ENCODE results near the gene SCFD2. TPM values are rescaled to one million over a fixed set of nuclear protein-coding genes. Genes with fewer than 3 reads are reported as not detected.

The SCFD2 gene
- total RNA-seq, 1 experiment from 2014 or later: 12.4 TPM

DNA sequence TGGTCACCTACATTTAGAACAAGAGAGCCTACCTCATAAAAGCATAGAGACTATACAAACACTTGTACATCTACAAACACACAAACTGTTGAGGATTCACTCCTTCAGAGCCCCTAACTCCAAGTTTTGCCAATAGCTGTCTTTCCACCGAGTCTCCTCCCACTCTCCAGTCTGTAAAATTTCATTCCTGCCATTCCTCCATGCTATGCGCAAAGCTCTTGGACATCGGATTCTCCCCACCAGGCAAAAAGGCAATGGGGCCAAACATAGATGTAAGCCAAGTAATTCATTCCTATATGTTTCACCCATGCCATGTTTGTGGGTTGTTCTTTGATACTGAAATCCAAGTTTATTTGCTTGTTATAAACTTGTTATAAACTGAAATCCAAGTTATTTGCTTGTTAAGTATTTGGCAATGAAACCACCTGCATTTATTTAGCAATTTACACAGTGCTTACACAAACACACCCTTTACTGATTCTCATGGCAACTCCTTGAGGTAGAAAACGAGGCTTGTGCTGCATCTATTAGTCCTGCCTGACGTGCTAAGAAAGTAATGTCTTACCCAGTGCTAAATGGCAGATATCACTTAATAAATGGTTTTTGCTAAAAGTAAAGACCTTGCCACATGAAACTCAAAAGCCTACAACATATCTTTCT lies 91.1 kb downstream of the SCFD2 start (continued):
- TF ChIP-seq, protein P1, sequence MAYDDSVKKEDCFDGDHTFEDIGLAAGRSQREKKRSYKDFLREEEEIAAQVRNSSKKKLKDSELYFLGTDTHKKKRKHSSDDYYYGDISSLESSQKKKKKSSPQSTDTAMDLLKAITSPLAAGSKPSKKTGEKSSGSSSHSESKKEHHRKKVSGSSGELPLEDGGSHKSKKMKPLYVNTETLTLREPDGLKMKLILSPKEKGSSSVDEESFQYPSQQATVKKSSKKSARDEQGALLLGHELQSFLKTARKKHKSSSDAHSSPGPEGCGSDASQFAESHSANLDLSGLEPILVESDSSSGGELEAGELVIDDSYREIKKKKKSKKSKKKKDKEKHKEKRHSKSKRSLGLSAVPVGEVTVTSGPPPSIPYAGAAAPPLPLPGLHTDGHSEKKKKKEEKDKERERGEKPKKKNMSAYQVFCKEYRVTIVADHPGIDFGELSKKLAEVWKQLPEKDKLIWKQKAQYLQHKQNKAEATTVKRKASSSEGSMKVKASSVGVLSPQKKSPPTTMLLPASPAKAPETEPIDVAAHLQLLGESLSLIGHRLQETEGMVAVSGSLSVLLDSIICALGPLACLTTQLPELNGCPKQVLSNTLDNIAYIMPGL (CRISPR knock-in tag; IDR thresholded peaks at IDR 0.05): no peak
- TF ChIP-seq SMAD3 (CRISPR knock-in tag; IDR thresholded peaks at IDR 0.05; ENCODE audit: borderline replicate concordance) (no peak), PRRX2 (CRISPR knock-in tag; IDR thresholded peaks at IDR 0.05) (no peak), ELF4 (CRISPR knock-in tag; IDR thresholded peaks at IDR 0.05; ENCODE audit: low read depth) (no peak), E2F5 (CRISPR knock-in tag; IDR thresholded peaks at IDR 0.05) (no peak)
- TF ChIP-seq, protein P2, sequence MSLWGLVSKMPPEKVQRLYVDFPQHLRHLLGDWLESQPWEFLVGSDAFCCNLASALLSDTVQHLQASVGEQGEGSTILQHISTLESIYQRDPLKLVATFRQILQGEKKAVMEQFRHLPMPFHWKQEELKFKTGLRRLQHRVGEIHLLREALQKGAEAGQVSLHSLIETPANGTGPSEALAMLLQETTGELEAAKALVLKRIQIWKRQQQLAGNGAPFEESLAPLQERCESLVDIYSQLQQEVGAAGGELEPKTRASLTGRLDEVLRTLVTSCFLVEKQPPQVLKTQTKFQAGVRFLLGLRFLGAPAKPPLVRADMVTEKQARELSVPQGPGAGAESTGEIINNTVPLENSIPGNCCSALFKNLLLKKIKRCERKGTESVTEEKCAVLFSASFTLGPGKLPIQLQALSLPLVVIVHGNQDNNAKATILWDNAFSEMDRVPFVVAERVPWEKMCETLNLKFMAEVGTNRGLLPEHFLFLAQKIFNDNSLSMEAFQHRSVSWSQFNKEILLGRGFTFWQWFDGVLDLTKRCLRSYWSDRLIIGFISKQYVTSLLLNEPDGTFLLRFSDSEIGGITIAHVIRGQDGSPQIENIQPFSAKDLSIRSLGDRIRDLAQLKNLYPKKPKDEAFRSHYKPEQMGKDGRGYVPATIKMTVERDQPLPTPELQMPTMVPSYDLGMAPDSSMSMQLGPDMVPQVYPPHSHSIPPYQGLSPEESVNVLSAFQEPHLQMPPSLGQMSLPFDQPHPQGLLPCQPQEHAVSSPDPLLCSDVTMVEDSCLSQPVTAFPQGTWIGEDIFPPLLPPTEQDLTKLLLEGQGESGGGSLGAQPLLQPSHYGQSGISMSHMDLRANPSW (CRISPR knock-in tag; conservative IDR thresholded peaks at IDR 0.05; ENCODE audit: low read depth): no peak

DNA sequence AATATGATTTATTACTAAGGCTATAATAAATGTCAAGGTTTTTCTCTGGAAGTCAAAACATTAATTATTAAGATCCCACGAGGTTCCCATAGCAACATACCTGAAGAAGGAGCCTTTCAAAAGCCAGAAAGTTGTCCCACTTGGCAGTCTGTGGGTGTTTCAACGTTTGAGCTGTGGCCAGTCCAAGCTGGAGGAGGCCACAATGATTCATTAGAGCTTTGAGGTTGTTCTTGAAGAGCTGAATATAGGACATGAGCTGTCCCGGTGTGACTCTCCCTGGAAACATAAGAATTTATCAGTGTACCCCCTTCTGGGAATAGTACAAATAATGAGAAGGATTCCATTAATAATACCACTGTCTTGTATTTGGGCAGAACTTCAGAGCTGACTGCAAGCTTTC lies 92.1 kb downstream of the SCFD2 start:
- no peaks in the 10 kb centered on the region for H3K4me1 Mint-ChIP-seq
- DNase-seq (ENCODE audit: low spot score): no peak
- POLR2A ChIA-PET: no interaction called here
- H3K27me3 Mint-ChIP-seq (ENCODE audit: low read depth): no peaks in the 10 kb centered on the region
- no peaks in the 10 kb centered on the region for H3K36me3 Mint-ChIP-seq
- no peak overlapping the region for H3K27ac Mint-ChIP-seq
- CTCF ChIA-PET: no interaction called here
- TF ChIP-seq ATF2 (CRISPR knock-in tag; IDR thresholded peaks at IDR 0.05; ENCODE audit: borderline replicate concordance, low read depth): no peak
- ATAC-seq: no peak
- no peaks in the 10 kb centered on the region; the same call in 1 of the 2 replicates for H3K9me3 Mint-ChIP-seq
- no peak overlapping the region for H3K4me3 Mint-ChIP-seq

GRCh38 chr4:53267026-53267425 lies 98.8 kb downstream of the SCFD2 start:
- ATAC-seq: no peak
- H3K36me3 Mint-ChIP-seq: peaks cover 4% of the 10 kb centered on the region; the same call in 1 of the 2 replicates
- H3K27ac Mint-ChIP-seq: no peak overlapping the region
- TF ChIP-seq, protein P3, sequence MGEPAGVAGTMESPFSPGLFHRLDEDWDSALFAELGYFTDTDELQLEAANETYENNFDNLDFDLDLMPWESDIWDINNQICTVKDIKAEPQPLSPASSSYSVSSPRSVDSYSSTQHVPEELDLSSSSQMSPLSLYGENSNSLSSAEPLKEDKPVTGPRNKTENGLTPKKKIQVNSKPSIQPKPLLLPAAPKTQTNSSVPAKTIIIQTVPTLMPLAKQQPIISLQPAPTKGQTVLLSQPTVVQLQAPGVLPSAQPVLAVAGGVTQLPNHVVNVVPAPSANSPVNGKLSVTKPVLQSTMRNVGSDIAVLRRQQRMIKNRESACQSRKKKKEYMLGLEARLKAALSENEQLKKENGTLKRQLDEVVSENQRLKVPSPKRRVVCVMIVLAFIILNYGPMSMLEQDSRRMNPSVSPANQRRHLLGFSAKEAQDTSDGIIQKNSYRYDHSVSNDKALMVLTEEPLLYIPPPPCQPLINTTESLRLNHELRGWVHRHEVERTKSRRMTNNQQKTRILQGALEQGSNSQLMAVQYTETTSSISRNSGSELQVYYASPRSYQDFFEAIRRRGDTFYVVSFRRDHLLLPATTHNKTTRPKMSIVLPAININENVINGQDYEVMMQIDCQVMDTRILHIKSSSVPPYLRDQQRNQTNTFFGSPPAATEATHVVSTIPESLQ (CRISPR knock-in tag; IDR thresholded peaks at IDR 0.05): no peak
- TF ChIP-seq, protein P4, sequence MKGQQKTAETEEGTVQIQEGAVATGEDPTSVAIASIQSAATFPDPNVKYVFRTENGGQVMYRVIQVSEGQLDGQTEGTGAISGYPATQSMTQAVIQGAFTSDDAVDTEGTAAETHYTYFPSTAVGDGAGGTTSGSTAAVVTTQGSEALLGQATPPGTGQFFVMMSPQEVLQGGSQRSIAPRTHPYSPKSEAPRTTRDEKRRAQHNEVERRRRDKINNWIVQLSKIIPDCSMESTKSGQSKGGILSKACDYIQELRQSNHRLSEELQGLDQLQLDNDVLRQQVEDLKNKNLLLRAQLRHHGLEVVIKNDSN (CRISPR knock-in tag; IDR thresholded peaks at IDR 0.05): no peak
- TF ChIP-seq TEAD1 (CRISPR knock-in tag; IDR thresholded peaks at IDR 0.05): no peak
- no peak for TF ChIP-seq FOXK1 (CRISPR knock-in tag; IDR thresholded peaks at IDR 0.05)
- TF ChIP-seq NFATC4 (CRISPR knock-in tag; IDR thresholded peaks at IDR 0.05): no peak
- TF ChIP-seq ZNF232 (CRISPR knock-in tag; IDR thresholded peaks at IDR 0.05): no peak
- TF ChIP-seq RELA (CRISPR knock-in tag; IDR thresholded peaks at IDR 0.05; ENCODE audit: borderline replicate concordance): no peak
- TF ChIP-seq, protein P5, sequence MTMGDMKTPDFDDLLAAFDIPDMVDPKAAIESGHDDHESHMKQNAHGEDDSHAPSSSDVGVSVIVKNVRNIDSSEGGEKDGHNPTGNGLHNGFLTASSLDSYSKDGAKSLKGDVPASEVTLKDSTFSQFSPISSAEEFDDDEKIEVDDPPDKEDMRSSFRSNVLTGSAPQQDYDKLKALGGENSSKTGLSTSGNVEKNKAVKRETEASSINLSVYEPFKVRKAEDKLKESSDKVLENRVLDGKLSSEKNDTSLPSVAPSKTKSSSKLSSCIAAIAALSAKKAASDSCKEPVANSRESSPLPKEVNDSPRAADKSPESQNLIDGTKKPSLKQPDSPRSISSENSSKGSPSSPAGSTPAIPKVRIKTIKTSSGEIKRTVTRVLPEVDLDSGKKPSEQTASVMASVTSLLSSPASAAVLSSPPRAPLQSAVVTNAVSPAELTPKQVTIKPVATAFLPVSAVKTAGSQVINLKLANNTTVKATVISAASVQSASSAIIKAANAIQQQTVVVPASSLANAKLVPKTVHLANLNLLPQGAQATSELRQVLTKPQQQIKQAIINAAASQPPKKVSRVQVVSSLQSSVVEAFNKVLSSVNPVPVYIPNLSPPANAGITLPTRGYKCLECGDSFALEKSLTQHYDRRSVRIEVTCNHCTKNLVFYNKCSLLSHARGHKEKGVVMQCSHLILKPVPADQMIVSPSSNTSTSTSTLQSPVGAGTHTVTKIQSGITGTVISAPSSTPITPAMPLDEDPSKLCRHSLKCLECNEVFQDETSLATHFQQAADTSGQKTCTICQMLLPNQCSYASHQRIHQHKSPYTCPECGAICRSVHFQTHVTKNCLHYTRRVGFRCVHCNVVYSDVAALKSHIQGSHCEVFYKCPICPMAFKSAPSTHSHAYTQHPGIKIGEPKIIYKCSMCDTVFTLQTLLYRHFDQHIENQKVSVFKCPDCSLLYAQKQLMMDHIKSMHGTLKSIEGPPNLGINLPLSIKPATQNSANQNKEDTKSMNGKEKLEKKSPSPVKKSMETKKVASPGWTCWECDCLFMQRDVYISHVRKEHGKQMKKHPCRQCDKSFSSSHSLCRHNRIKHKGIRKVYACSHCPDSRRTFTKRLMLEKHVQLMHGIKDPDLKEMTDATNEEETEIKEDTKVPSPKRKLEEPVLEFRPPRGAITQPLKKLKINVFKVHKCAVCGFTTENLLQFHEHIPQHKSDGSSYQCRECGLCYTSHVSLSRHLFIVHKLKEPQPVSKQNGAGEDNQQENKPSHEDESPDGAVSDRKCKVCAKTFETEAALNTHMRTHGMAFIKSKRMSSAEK (CRISPR knock-in tag; IDR thresholded peaks at IDR 0.05; ENCODE audit: borderline replicate concordance): no peak
- TF ChIP-seq MXD4 (CRISPR knock-in tag; IDR thresholded peaks at IDR 0.05; ENCODE audit: borderline replicate concordance): no peak

More at GRCh38 chr4:53267026-53267425, 98.8 kb downstream of the SCFD2 start:
- H3K4me1 Mint-ChIP-seq: no peaks in the 10 kb centered on the region
- H3K4me3 Mint-ChIP-seq: no peak overlapping the region
- DNase-seq (ENCODE audit: low spot score): no peak
- ChIA-PET POLR2A (no interaction called here), CTCF (no interaction called here)
- peaks cover 20% of the 10 kb centered on the region for H3K9me3 Mint-ChIP-seq
- no peaks in the 10 kb centered on the region; the same call in 1 of the 2 replicates for H3K27me3 Mint-ChIP-seq (ENCODE audit: low read depth)

Measured in WTC11 (cell line).